ENCODE measurements around the gene MUC4.

DNA sequence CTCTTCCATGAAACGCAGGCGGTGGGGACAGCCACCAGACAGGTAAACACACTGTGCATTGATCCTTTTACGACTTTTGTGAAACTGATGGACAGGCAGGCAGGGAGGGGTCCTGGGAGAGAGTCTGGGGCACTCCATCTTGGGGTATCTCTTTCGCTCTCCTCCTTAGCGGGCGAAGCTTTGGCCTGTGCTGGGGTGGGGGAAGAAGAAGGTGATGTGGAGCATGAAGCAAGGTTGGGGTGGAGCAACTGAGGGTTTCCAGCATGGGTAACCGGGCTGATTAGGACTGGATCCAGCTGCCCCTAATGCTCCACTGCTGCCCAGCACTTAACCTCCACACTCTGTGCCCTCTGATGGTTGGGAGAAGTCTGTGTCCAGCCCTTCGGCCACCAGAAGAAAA lies 65.4 kb downstream of the MUC4 start:
- TF ChIP-seq POLR2AphosphoS5 (IDR thresholded peaks at IDR 0.05; ENCODE audit: low read depth, low read length) (no peak), EP300 (IDR thresholded peaks at IDR 0.05; ENCODE audit: borderline replicate concordance in 1 of 2, low read depth in 1 of 2, low read length in 1 of 2) (no peak), RFX5 (IDR thresholded peaks at IDR 0.05; ENCODE audit: low read length) (no peak), MXI1 (IDR thresholded peaks at IDR 0.05; ENCODE audit: low read depth, low read length) (no peak), RCOR1 (IDR thresholded peaks at IDR 0.05; ENCODE audit: low read length) (no peak), RAD21 (IDR thresholded peaks at IDR 0.05; ENCODE audit: low read length) (no peak), TEAD4 (IDR thresholded peaks at IDR 0.05; ENCODE audit: borderline replicate concordance, insufficient read depth) (no peak), RXRA (IDR thresholded peaks at IDR 0.05; ENCODE audit: borderline replicate concordance, low read depth) (no peak)
- TF ChIP-seq, protein P1, sequence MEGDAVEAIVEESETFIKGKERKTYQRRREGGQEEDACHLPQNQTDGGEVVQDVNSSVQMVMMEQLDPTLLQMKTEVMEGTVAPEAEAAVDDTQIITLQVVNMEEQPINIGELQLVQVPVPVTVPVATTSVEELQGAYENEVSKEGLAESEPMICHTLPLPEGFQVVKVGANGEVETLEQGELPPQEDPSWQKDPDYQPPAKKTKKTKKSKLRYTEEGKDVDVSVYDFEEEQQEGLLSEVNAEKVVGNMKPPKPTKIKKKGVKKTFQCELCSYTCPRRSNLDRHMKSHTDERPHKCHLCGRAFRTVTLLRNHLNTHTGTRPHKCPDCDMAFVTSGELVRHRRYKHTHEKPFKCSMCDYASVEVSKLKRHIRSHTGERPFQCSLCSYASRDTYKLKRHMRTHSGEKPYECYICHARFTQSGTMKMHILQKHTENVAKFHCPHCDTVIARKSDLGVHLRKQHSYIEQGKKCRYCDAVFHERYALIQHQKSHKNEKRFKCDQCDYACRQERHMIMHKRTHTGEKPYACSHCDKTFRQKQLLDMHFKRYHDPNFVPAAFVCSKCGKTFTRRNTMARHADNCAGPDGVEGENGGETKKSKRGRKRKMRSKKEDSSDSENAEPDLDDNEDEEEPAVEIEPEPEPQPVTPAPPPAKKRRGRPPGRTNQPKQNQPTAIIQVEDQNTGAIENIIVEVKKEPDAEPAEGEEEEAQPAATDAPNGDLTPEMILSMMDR (IDR thresholded peaks at IDR 0.05) = no peak
